CD4-positive, alpha-beta T cell treated with Interleukin-17A for 4 hours (primary cell): Measurements from ENCODE around the gene LYPLA2.
A peak's percentile ranks its signal among the peaks of the same experiment; 100 is the strongest.
"Not testable (repeated sequence)": the region's sequence is repeated elsewhere in the genome, so short reads cannot be mapped to it uniquely, and the experiment has no call there.

Experiments used
- DNase-seq: peaks from one replicate; pipeline ENCODE4 v3.0.0-alpha.2; 2020; ENCODE audit warnings: mixed read lengths

LYPLA2 gene

GRCh38 chr1:23779826-23780371 is 11.0 kb upstream of the LYPLA2 start:
- no peak for DNase-seq

DNA sequence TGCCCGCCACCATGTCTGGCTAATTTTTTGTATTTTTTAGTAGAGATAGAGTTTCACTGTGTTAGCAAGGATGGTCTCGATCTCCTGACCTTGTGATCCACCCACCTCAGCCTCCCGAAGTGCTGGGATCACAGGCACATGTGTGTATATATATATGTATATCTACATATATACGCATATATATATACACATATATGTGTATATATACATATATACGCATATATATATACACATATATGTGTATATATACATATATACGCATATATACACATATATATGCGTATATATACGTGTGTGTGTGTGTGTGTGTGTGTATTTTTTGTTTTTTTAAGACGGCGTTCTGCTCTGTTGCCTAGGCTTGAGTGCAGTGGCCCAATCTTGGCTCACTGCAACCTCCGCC is 7.8 kb upstream of the LYPLA2 start:
- DNase-seq = not testable (repeated sequence)

- no peak for DNase-seq
Measured at GRCh38 chr1:23784846-23785245, 6.1 kb upstream of the LYPLA2 start.

DNA sequence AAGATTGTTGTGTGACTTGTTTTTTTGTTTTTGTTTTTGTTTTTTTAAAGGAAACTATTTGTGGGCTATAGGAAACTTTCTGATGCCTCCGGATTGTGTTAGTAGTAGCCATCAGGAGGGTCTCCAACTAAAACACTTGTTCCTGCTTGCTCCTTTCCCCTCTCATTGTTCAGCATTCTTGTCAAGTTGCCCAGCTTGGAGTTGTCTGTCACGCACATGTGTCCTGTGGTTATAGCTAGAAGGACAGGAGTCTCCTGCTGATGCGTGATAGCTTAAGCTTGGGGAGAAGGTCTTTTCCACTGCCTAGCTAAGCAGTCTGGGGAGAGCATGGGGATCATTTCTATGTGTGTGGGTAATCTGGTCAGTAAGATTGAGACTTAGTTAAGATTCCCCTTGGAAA is 3.2 kb upstream of the LYPLA2 start:
- DNase-seq = no peak

DNA sequence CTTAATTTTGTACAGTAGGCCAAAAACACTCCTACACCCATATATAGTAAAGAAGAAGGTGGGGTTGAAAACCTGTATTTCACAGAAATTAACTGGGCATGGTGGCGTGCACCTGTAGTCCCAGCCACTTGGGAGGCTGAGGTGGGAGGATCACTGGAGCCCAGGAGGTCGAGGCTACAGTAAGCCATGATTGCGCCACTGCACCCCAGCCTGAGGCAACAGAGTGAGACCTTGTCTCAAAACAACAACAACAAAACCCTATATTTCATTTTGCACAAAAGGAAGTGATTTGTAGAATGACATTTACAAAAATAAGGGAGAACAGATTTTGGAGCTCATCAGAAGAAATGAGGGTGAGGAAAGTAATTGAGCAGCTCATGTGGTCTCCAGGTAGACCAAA is 2.2 kb upstream of the LYPLA2 start:
- DNase-seq = no peak

- peak; percentile 38 for DNase-seq
Measured at GRCh38 chr1:23791516-23792047, 637 bp downstream of the LYPLA2 start.

- no peak for DNase-seq
Measured at GRCh38 chr1:23792151-23792945, 1.4 kb downstream of the LYPLA2 start.

- peak; percentile 27 for DNase-seq
Measured at GRCh38 chr1:23793018-23793781, 2.3 kb downstream of the LYPLA2 start.

- DNase-seq = no peak
Measured at GRCh38 chr1:23793861-23794731, 3.2 kb downstream of the LYPLA2 start.

DNA sequence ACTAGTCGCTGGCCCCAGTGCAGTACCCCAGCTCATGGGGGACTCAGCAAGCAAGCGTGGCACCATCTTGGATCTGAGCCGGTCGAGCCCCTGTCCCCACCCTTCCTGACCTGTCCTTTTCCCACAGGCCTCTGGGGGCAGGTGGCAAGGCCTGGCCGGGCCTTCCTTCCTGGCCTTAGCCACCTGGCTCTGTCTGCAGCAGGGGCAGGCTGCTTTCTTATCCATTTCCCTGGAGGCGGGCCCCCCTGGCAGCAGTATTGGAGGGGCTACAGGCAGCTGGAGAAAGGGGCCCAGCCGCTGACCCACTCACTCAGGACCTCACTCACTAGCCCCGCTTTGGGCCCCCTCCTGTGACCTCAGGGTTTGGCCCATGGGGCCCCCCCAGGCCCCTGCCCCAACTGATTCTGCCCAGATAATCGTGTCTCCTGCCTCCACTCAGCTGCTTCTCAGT is 3.8 kb downstream of the LYPLA2 start:
- DNase-seq = not testable (repeated sequence)

DNA sequence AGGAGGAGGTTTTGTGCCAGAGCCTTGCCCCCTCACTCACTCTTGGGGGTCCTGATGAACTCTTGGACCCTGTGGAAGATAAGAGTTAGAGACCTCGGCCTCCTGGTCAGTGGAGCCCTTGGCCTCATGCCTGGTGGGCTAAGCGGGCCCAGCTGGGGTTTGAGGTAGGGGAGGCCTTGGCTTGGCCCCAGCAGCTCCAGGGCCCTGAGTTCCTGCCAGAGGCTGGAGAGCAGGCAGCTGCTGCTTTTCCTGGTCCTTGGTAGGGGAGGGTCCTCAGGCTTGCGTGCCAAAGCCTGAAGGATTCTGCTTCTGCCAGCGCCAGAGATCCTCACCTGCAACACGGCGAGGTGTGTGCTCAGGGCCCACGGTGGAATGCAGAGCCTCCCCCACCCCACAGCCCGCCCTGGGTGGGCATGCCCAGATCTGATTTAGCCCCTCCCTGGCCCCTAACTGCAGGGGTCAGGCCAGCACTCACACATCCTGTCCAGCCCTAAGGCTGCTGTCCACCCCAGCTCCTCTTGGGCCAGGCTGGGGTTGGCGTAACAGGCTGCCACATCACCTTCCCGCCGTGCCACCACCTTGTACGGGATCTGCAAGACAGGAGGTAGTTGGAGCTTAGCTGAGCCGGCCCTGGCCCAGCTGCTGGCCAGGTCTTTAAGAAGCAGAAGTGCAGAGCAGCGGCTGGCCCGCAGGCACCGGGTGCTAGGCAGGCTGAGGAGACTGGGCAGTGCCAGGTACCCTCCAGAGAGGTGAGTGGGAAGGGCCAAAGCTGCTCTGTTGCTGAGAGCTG is 4.9 kb downstream of the LYPLA2 start:
- DNase-seq = no peak

DNA sequence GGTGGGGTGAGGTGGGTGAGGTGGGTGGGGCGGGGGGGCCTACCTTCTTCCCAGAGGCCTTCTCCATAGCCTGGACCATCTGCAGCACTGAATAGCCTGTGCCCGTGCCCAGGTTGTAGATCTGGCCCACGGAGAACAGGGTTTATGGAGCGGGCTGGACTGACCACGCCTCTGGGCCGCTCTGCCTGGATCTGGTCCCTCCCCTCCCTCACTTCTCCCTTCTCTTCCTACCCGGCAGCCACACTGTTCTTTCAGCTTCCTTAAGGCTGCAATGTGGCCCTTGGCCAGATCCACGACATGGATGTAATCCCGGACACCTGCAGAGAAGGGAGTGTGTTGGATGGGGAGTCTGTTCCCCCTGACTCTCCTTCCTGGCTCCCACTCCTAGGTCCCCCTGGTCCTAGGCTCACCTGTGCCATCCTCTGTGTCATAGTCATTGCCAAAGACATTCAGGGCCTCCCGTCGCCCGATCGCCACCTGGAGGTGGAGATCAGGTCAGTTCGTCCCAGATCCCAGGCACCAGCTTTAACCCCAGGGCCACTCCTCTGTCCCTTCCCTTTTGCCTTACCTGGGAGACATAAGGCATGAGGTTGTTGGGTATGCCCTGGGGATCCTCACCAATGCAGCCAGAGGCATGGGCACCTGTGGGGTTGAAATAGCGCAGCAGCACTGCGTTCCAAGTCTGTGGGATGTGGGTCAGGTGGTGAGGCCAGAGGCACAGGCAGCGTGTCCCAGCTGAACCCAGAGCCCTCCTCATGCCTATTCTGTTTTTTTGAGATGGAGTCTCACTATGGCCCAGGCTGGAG is 5.7 kb downstream of the LYPLA2 start:
- DNase-seq = no peak

DNA sequence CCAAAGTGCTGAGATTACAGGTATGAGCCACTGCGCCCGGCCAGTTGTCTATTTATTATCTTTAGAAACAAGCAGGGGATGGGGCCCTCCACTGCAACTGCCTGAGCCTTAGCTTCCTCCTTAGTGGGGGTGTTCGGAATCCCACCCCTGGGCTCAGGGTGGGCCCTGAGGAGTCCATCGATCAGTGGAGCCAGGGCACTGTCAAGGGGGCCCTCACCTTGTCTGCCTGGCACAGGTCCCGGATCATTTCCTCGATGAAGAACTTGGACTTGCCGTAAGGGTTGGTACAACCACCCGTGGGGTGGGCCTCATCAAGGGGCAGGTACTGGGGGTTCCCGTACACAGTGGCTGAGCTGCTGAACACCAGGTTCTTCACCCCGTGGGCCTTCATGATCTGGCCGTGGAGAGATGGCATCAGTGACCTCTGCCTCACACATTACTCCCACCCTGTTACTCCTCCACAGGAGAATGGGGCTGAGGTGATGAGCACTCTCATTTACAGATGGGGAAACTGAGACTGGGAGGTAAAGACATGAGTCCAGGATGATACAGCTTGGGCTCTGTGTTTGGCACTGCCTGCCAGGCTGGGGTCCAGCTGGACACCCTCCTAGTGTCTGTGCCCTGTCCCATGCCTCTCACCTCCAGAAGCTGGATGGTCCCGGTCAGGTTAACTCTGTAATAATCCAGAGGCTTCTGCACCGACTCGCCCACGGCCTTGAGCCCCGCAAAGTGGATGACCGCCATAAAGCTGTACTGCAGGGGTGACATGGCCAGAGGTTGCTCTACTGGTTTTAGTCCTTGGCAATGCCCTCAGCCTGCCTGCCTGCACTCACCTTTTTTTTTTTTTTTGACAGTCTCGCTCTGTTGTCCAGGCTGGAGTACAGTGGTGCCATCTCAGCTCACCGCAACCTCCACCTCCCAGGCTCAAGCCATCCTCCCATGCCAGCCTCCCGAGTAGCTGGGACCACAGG is 6.8 kb downstream of the LYPLA2 start:
- DNase-seq = no peak

GRCh38 chr1:23798662-23799142 is 7.8 kb downstream of the LYPLA2 start:
- DNase-seq = peak; percentile 8

- DNase-seq = no peak
Measured at GRCh38 chr1:23799255-23799569, 8.3 kb downstream of the LYPLA2 start.

DNA sequence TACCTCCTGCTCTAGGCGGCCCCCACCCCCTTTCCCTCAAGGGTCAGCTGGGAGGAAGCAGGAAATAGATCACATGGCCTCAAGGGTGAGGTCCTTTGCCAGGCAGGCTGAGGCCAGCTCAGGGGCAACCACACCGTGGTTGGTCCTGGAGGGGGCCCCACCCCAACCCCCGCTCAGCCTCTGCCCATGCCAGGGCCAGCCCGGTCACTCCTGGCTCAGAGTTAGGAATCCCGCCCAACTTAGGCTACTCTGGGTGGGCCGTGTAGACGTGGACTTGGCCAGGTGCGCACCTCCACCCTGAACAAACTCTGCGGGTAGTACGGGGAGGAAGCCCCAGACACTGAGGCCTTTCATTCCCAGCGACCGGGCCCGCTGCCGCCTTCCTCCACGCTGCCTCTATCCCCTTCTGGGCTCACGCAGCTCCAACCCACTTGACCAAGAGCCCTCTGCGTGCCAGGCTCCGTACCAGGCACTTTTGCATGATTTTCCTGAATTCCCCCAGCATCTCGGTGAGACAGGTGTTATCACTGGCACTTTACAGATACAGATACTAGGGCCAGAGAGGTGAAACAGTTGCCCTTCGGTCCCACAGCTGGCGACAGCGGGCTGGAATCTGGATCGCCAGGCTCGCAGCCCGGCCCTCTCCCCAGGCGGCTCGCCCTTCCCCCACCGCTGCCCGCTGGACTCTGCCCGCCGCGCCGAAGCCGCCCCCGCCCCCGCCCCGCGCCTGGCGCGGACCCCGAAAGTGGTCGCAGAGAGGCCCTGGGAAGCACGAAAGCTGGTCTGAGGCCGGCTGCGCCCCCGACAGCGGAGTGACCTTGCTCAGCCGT is 8.8 kb downstream of the LYPLA2 start:
- peak; percentile 46 for DNase-seq

- peak; percentile 99 for DNase-seq
Measured at GRCh38 chr1:23800400-23801337, 9.7 kb downstream of the LYPLA2 start, which contains the start of gene GALE. TSS of gene GALE (minus strand) at chr1:23800754. CDS start at chr1:23799007, 1,747 bp downstream.
